Measurements from ENCODE around the gene MPHOSPH9.

DNA sequence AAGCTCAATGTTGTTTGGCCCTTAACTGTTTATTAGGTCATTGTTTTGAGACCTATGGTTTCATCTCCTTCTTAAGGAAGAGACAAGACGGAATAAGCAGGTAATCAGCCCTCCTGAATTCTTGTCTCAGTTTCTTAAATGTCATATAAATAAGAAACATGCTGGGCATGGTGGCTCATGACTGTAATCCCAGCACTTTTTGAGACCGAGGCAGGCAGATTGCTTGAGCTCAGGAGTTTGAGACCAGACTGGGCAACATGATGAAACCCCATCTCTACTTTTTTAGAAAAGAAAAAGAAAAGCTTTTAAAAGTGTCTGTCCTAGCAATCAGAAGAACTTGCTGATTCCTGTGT lies 5.4 kb upstream of the MPHOSPH9 start:
- TF ChIP-seq EP300 (IDR thresholded peaks at IDR 0.05) (no peak), POLR2AphosphoS5 (IDR thresholded peaks at IDR 0.05) (no peak), POLR2A (IDR thresholded peaks at IDR 0.05) (no peak)

All from sigmoid colon (tissue), 4 donors.